Lower leg skin (tissue), 3 donors: ENCODE results near the gene CLCC1.

Source experiments
- CTCF ChIP-seq, 3 donors: fragments of 450-650 bp; IDR thresholded peaks; one replicate each; pipeline ENCODE4 v1.5.1; 2016; ENCODE audit warnings: antibody characterized with exemption in 3 of 3, mild to moderate bottlenecking in 3 of 3, moderate library complexity in 2 of 3
- POLR2A ChIP-seq, 2 donors: fragments of 450-650 bp; IDR thresholded peaks; one replicate each; pipeline ENCODE4 v1.6.1; 2016 to 2017; ENCODE audit warnings: antibody characterized with exemption in 2 of 2, mild to moderate bottlenecking in 1 of 2, moderate library complexity in 1 of 2

GRCh38 chr1:108925920-108926319, 37.4 kb downstream of the CLCC1 start:
- TF ChIP-seq CTCF (IDR thresholded peaks at IDR 0.05) (no peak), POLR2A (IDR thresholded peaks at IDR 0.05) (no peak)
